NCI-H1105 treated with DMSO at 0.1 percent for 48 hours (cell line): ENCODE measurements around the gene PTGES3.
"Not testable (repeated sequence)": the region's sequence is repeated elsewhere in the genome, so short reads cannot be mapped to it uniquely, and the experiment has no call there.

Experiments used
- DNase-seq: peaks from one replicate; lab custom pipeline; 2025; lab: John Stamatoyannopoulos, UW

Gene PTGES3

DNA sequence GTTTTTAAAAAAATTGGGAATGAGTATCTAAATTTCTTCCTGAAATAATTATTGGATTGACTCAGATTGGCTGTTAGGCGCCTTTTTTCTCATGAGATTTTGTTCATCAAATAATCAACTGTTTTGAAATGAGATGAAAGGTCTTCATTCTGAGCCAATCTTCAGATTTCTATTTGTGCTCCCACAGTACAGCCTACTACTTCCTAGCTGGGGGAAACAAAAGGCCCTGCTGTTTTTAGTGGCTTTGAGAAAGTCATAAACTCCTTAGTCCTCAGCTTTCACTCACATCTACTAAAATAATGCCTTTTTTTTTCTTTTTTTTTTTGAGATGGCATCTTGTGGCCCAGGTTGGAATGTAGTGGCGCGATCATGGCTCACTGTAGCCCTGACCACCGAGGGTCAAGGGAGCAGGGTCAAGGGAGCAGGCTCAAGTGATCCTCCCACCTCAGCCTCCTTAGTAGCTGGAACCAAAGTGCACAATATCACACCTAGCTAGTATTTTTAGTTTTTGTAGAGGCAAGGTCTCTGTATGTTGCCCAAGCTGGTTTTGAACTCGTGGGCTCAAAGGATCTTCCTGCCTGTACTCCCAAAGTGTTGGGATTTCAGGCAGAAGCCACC is 21.8 kb upstream of the PTGES3 start:
- no peak for DNase-seq

DNA sequence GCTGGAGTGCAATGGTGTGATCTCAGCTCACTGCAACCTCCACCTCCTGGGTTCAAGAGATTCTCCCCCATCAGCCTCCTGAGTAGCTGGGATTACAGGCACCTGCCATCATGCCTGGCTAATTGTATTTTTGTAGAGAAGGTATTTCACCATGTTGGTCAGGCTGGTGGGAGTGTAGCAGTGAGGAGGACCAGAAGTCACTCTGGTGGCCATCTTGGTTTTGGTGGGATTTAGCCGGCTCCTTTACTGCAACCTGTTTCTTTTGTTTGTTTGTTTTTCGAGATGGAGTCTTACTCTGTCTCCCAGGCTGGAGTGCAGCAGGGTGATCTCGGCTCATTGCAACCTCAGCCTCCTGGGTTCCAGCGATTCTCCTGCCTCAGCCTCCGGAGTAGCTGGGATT is 16.4 kb upstream of the PTGES3 start:
- DNase-seq = not testable (repeated sequence)

DNA sequence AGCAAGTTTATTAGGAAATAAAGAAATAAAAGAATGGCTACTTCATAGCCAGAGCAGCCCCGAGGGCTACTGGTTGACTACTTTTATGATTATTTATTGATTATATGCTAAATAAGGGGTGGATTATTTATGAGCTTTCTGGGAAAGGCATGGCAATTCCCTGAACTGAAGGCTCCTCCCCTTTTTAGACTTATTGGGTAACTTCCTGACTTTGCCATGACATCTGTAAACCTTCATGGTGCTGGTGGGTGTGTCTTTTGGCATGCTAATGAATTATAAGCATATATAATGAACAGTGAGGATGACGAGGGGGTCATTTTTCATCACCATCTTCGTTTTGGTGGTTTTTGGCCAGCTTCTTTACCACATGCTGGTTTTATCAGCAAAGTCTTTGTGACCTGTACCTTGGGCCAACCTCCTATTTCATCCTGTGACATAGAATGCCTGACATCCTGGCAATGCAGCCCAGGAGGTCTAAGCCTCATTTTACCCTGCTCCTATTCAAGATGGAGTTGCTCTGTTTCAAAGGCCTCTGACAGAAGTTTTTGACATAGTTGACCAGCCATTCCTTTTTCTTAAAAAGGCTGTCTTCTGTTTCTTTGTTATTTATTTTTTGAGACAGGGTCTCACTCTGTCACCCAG is 11.1 kb upstream of the PTGES3 start:
- no peak for DNase-seq

DNA sequence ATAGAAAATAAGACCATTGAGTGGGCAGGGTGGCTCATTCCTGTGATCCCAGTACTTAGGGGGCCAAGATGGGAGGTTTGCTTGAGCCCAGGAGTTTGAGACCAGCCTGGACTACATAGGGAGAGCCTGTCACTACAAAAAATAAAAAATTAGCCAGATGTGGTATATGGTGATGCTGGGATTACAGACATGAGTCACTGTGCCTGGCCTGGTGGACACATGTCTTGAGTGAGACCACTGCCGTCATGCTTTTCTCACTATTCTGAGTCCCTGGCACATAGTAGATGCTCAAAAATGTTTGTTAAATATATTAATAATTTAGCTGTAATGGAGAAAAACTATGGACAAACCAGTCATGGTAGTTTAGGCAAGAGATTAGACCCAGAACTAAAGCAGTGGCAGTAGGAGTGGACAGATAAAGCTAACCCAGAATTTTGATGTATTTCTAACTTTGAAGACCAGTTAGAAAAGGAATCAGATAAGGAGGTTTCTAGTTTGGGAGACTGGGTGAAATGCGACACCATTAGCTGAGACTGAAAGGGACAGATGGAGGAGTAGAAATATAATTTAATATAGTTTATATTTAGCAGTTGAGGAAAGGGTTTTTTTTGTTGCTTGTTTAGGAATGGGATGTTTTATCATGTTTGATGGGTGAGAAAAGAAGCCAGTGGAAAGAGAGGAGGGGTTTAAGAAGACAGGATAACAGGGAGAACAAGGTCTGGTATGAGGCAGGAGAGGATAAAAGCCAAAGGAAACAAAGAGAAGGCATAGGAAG is 7.4 kb upstream of the PTGES3 start:
- DNase-seq = no peak

DNA sequence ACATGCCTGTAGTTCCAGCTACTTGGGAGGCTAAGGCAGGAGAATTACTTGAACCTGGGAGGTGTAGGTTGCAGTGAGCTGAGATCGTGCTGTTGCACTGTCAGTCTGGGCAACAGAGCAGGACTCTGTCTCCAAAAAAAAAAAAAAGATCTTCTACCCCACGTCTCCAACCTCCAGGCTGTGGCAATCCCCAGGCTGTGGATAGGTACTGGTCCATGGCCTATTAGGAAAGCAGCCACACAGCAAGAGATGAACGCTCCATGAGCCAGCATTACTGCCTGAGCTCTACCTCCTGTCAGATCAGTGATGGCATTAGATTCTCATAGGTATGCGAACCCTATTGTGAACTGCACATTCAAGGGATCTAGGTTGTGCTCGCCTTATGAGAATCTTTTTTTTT is 6.1 kb upstream of the PTGES3 start:
- no peak for DNase-seq

DNA sequence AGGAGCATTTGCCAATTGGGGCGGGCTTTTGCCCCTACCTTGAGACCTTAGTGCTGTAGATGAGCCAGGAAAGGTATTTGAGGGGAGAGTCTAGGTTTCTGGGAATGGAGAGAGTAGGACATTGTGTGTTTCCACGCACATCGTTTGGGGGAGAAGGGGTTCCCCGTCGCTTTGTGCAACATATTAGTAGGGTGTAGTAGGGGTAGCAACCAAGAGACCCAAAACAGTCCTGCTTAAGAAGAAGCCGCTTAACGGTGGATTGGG is 694 bp upstream of the PTGES3 start:
- DNase-seq = no peak

DNA sequence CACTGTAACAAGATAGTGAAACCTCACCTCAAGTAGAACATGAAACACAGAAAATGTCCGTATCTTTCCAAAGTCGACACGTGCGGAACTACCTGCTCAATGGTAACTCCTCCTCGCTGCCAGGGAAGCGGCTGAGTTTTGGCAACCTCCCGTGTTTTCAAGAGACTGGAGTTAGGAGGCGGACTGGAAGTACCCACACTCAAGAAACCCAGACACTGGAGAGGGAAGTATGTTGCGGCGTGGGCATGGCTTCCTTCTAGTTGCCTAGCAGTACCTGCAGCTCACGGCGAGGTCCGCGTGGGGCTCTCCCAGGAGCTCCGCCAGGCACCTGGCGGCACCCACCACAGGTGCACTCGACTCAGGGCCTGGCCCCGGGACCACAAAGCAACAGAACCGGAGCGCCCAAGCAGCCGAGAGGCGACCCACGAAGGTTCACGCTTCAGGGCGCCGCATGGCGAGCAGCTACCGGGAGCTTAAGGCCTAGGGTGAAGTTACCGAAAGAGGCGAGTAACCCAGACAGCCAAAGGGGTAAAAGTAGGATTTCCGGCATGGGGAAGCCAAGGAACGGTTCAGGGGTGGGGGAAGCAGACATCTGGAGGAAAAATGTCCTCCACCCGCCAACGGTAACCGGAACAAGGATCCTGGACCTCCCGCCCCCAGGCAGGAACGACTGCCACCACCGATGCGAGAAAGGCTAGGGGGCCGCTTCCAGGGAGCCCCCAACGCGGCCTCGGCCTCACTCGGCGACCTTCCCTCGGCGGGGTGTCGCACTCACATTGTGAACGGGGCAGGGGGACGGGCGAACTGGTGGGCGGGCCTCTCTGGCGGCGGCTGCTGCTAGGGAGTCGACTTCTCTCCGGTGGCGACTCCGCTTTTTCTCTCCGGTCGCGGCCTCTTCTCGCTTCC is 608 bp downstream of the PTGES3 start:
- peak; percentile 28 for DNase-seq

DNA sequence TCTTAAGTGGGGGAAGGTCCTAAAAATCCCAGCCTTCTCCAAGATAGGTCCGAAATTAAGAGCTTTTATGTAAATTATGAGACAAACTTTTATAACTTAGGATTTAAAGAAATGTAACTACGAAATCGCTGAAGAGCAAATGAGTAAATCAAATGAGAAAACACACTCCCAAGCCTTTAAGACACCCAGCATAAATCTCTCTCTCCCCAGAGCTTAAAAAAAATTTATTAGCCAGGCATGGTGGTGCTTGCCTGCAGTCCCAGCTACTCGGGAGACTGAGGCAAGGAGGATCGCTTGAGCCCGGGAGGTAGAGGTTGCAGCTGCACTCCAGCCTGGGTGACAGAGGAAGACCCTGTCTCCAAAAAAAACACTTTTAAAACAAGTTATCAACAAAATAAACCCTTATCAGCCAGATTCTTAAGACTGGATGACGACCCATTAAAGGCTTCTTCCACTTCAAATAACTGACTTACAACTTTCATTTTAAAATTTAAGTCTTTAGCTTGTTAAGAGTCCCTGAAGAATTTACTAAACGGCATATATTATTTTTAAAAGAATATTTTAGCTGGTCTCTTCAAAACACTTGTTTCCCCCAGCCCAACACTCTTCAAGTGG is 3.2 kb downstream of the PTGES3 start:
- DNase-seq = no peak

DNA sequence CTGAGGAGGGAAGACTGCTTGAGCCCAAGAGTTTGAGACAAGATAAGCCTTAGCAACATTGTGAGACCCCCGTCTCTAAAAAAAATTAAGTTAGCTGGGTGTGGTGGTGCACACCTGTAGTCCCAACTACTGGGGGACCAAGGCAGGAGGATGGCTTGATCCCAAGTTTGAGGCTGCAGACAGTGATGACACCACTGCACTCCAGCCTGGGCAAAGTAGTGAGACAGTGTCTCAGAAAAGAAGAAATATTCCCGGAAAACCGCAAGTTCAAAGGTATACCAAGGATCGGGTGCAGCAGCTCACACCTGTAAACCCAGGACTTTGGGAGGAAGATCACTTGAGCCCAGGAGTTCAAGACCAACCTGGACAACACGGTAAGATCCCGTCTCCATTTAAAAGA is 5.8 kb downstream of the PTGES3 start:
- DNase-seq = no peak

DNA sequence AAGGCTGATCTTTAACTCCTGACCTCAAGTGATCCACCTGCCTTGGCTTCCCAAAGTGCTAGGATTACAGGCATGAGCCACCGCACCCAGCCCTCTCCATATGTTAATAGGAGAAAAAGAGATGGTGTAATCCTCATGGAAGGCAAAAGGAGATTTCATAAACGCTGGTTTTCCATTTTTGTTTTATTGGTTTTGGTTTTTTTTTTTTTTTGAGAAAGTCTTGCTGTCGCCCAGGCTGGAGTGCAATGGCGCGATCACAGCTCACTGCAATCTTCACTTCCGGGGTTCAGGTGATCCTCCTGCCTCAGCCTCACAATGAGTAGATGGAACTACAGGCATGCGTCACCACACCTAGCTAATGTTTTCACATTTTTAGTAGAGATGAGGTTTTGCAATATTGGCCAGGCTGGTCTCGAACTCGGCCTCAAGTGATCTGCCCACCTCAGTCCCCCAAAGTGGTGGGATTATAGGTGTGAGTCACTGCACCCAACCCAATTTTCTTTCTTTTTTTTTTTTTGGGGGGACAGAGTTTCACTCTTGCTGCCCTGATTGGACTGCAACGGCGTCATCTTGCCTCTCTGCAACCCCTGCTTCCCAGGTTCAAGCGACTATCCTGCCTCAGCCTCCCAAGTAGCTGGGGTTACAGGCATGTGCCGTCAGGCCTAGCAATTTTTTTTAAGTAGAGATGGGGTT is 8.1 kb downstream of the PTGES3 start:
- DNase-seq = no peak

DNA sequence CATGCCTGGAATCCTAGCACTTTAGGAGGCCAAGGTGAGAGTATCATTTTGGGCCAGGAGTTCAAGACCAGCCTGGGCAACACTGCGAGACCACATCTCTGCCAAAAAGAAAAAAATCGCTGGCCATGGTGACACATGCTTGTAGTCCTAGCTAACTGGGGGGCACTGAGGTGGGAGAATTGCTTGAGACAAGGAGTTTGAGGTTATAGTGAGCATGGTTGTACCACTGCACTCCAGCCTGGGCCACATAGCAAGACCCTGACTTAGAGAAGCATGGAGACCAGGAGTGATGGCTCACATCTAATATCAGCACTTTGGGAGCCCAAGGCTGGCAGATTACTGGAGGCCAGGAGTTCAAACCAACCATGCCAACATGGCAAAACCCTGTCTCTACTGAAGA is 9.2 kb downstream of the PTGES3 start:
- no peak for DNase-seq

DNA sequence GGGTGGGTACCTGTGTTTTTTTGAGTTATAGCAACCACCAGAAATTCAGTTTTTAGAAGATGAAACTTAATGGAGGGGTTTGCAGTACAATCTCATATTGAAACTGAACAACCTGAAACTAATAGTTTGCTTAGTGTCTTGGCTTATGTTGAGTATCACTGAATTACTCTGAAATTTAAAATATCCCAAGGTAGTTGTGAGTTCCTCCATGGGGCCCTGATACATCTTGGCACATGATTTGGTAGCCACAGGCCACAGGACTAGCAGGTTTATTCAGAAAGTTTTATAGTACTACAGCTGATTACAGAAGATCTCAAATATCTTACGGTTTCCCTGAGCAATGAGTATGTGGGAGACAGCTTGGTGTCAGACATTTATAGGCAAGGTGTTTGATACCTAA is 10.4 kb downstream of the PTGES3 start:
- DNase-seq = no peak

DNA sequence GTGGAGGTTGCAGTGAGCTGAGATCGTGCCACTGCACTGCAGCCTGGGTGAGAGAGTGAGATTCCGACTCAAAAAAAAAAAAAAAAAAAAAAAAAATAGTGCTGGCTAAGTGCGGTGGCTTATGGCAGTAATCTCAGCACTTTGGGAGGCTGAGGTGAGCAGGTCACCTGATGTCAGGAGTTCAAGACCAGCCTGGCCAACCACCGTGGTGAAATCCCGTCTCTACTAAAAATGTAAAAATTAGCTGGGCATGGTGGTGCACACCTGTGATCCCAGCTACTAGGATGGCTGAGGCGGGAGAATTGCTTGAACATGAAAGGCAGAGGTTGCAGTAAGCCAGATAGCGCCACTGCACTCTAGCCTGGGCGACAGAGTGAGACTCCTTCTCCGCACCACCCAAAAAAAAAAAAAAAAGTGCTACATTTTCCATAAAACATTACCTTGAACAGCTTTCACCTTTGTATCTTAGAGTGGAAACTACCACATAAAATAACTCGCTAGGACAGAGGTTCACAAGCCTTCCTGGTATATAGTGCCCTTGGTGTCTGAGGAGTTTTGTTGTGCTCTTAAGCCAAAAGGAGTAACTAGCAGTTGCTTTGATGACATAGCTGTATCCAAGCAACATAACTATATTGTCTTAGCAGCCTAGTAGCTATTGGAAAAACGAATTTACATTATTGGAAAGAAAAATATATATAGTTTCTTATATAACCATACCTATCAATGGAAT is 11.1 kb downstream of the PTGES3 start:
- no peak for DNase-seq

DNA sequence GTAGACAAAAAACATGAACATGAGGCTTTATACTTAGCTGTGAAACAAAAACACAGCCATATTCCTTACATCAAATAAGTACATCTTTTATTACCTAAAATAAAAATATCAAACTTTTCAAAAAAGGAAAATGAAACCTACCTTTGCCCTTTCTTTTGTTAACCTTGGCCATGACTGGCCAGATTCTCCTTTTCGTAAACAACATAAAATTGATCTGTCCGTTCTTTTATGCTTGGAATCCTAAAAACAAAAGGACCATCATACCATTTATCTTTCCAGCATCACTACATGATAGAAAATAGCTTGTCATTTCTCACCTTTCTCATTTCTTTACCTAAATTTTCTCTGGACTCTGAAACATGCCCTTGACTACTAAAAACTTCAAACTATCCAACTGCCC is 16.5 kb downstream of the PTGES3 start:
- DNase-seq = no peak

DNA sequence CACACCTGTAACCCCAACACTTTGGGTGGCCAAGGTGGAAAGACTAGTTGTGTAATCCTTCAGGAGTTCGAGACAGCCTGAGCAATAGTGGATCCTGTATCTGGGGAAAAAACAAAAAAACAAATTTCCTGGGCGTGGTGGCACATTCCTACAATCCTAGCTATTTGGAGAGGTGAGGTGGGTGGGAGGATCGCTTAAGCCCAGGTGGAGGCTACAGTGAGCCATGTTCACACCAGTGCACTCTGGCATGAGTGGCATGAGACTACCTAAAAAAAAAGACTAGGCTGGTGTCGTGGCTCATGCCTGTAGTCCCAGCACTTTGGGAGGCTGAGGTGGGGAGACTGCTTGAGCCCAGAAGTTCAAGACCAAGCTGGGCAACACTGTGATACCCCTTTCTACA is 17.2 kb downstream of the PTGES3 start:
- no peak for DNase-seq

DNA sequence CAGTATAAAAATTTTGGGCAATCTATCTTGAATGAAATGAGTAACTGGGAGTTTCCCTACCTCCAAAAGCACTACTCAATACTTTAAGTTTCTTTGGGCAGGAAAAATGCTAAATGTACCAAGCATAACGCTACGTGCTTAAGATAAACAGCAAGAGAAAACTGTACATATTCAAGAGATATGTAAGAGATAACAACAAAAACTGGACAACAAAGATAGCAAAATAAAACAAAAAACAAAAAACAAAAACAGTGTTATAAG is 20.0 kb downstream of the PTGES3 start:
- no peak for DNase-seq

DNA sequence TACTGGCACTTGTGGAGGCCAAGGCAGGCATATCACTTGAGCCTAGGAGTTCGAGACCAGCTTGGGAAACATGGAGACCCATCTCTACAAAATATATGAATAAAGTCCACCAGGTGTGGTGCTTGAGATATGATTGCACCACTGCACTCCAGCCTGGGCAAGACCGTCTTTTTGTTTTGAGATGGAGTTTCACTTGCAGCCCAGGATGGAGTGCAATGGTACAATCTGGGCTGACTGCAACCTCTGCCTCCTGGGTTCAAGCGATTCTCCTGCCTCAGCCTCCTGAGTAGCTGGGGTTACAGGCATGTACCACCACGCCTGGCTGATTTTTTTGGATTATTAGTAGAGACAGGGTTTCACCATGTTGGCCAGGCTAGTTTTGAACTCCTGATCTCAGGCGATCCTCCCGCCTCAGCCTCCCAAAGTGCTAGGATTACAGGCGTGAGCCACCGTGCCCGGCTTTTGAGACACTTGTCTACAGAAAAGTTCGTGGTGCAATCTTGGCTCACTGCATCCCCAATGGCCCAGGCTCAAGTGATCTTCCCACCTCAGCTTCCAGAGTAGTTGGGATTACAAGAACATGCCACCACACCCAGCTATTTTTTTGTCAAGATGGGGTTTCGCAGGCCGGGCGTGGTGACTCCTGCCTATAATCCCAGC is 26.0 kb downstream of the PTGES3 start:
- DNase-seq = no peak

DNA sequence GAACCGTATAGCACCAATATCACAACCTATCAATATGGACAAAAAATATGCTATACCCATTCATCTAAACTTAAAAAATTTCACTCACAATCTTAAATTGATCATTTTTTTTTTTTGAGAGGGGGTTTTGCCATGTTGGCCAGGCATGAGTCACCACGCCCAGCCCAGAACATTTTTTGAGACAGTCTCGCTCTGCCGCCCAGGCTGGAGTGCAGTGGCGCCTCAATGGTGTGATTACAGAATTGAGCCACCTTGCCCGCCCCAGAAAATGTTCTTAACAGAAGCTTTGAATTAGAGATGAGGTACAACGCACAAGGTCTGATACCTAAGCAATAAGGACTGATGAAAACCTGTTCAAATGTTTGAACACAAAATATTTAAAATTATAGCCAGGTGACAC is 26.5 kb downstream of the PTGES3 start:
- DNase-seq = no peak

DNA sequence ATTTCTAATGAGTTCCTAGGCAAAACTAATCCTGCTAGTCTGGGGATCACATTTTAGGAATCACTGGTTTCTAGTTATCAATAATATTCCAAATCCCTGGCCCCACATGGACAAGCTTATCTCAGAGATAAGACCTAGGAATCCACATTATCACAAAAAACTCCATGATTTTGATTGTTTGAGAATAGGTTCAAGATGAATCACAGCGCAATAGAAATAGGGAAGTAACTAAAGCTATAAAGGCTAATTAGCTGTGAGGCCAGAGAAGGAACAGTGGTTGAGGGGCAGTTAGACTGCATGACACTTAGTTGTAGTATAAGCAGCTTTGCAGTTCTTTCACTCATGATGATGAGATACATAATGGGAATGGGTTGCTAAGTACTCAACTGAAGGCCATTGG is 29.2 kb downstream of the PTGES3 start:
- no peak for DNase-seq
